Activated T-cell treated with anti-CD3 and anti-CD28 coated beads for 24 hours (primary cell): ENCODE results near the gene PDCL2.

Experiments used
- DNase-seq: peaks from one replicate; pipeline ENCODE4 v3.0.0-alpha.2; 2020; ENCODE audit warnings: low read depth

PDCL2 gene

GRCh38 chr4:55538531-55538930 is 53.5 kb downstream of the PDCL2 start:
- no peak for DNase-seq

DNA sequence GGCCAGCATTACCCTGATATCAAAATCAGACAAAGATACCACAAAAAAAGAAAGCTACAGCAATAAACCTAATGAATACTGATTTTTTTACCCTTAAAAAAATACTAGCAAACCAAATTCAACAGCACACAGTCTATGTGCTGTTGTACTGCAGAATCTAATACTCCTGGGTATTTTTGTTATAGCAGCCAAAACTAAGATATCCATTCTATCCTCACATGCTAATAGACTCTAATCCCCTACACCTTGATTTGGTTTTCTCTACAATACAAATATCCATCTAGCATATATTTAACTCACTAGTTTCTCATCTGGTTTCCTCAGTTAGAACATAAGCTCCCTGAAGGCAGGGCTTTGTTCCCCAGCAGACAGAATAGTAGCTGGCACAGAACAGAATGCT is 57.7 kb downstream of the PDCL2 start:
- DNase-seq, result no peak

GRCh38 chr4:55530691-55531090 is 61.4 kb downstream of the PDCL2 start:
- DNase-seq, result no peak

DNA sequence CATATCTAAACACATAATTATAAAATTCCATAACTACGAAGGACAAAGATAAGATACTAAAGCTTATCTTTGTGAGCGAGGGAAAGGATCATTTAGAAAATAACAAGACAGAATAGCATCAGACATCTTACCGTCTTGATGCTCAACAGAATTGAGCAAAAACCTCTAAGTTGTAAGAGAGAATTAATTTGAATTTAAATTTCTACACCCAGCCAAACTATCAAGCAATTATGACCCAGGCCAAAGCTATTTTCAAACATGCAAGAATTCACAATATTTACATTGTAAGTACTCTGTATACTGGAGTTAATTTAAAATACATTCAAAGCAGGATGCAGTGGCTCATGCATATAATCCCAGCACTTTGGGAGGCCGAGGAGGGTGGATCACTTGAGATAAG is 61.9 kb downstream of the PDCL2 start:
- no peak for DNase-seq

DNA sequence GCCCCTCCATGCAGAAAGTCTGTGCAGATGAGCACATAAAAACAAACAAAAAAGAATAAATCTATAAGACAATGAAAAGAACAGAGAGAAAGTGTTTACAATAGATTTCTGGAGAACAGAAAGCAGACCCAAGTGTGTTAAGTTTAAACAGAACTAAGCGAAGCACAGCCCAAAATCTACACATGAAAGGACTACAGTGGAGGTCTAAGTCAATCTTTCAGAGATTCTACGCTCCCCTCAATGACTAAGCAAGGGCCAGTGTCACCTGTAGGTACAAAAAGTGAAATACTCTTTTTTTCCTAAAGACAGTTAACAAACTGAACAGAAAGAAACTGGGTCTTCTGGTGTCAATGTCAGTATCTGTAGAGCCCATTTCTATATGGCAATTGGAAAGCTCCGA is 63.6 kb downstream of the PDCL2 start:
- DNase-seq, result no peak

DNA sequence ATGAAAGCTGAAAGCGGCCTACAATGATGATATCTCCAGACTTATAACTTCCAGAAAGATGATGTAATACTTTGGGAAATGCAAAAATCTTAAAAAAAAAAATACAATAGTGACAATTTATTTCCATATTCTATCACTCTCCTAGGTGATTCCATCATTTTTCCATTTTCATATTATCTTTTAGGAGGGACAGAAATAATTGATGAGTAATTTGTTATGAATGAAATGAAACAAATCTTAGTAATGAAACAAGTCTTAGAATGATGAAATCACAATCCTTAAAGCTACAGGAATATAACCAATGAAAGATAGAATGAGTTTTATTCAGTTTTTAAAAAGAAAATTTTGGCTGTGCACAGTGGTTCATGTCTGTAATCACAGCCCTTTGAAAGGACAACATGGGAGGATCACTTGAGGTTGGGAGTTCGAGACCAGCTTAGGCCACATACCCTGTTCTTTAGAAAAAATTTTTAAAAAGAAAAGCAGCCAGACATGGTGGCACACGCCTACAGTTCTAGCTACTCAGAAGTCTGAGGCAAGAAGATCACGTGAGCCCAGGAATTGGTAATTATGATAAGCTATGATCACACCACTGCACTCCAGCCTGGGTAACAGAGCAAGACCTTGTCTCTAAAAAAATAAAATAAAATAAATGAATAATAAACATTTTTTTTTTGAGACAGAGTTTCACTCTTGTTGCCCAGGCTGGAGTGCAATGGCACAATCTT is 67.0 kb downstream of the PDCL2 start:
- DNase-seq, result no peak

DNA sequence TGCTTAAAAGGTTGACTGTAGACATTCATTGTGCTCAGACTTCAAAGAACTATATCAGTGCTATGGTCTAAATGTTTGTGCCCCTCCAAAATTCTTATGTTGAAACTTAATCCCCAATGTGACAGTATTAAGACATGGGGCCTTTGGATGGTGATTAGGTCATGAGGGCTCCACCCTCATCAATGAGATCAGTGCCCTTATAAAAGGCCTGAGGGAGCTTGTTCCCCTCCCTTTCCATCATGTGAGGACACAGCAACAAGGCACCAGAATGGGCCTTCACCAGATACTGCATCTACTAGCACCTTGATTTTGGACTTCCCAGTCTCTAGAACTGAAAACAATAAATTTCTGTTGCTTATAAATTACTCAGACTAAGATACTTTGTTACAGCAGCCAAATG is 73.6 kb downstream of the PDCL2 start:
- DNase-seq, result no peak

GRCh38 chr4:55517526-55518229 is 74.4 kb downstream of the PDCL2 start:
- no peak for DNase-seq

GRCh38 chr4:55512922-55513571 is 79.0 kb downstream of the PDCL2 start:
- DNase-seq, result no peak

DNA sequence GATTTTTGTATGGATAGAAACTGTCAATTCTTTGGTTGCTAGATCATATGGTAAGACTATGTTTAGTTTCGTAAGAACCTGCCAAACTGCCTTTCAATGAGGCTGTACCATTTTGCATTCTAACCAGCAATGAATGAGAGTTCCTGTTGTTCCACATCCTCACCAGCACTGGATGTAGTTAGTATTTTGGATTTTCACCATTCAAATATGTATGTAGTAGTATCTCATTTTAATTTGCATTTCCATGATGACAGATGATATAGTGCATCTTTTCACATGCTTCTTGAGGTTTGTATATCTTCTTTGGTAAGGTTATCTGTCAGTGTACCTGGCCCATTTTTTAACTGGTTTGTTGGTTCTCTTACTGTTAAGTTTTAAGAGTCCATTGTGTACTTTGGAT is 80.0 kb downstream of the PDCL2 start:
- no peak for DNase-seq

- DNase-seq, result no peak
These were observed 81.4 kb downstream of the PDCL2 start for GRCh38 chr4:55510685-55511084.

DNA sequence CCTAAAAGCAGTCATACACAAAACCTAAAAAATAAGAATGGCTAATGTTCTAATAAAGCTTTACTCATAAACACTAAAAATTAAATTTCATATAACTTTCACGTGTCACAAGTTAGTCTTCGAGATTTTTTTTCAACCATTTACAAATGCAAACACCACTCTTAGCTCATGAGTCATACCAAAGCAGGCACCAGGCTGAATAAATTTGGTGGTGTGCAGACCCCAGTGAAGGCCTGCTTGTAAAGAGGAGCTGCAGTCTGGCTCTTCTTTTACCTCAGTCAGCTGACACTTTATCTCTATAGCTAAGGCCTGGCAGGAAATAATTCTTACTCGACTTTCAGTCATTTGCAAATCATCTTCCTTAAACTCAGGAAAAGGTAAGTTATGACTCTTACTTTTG is 82.8 kb downstream of the PDCL2 start:
- no peak for DNase-seq

GRCh38 chr4:55507612-55508011 is 84.4 kb downstream of the PDCL2 start:
- DNase-seq, result no peak
